IPS-11a (cell line): Measurements from ENCODE around the gene PTPRZ1.

ENCODE experiments used
- H3K4me3 ChIP-seq: one replicate; pipeline ENCODE4 v1.5.1; 2013; ENCODE audit warnings: low read depth, low read length, control low read depth

The PTPRZ1 gene

GRCh38 chr7:121953164-121953563 lies 80.2 kb downstream of the PTPRZ1 start:
- no peak overlapping the region for H3K4me3 ChIP-seq

GRCh38 chr7:121953601-121954000 lies 80.6 kb downstream of the PTPRZ1 start:
- no peak overlapping the region for H3K4me3 ChIP-seq

- no peak overlapping the region for H3K4me3 ChIP-seq
Observed at GRCh38 chr7:121954803-121955202, 81.8 kb downstream of the PTPRZ1 start.

- no peak overlapping the region for H3K4me3 ChIP-seq
Observed at GRCh38 chr7:121957626-121958025, 84.7 kb downstream of the PTPRZ1 start.

GRCh38 chr7:121960678-121961077 lies 87.7 kb downstream of the PTPRZ1 start:
- no peak overlapping the region for H3K4me3 ChIP-seq

GRCh38 chr7:121961089-121961867 lies 88.3 kb downstream of the PTPRZ1 start:
- no peak overlapping the region for H3K4me3 ChIP-seq

GRCh38 chr7:121966276-121966934 lies 93.4 kb downstream of the PTPRZ1 start:
- no peak overlapping the region for H3K4me3 ChIP-seq

GRCh38 chr7:121966935-121967332 lies 94.0 kb downstream of the PTPRZ1 start:
- no peak overlapping the region for H3K4me3 ChIP-seq

GRCh38 chr7:121985476-121986030 lies 112.6 kb downstream of the PTPRZ1 start:
- H3K4me3 ChIP-seq, result no peak overlapping the region

- no peak overlapping the region for H3K4me3 ChIP-seq
Observed at GRCh38 chr7:121992068-121992467, 119.1 kb downstream of the PTPRZ1 start.

- no peak overlapping the region for H3K4me3 ChIP-seq
Observed at GRCh38 chr7:121994625-121995410, 121.9 kb downstream of the PTPRZ1 start.

- no peak overlapping the region for H3K4me3 ChIP-seq
Observed at GRCh38 chr7:122006687-122007086, 133.7 kb downstream of the PTPRZ1 start.

GRCh38 chr7:122010116-122010515 lies 137.2 kb downstream of the PTPRZ1 start:
- H3K4me3 ChIP-seq, result no peak overlapping the region

GRCh38 chr7:122013065-122013464 lies 140.1 kb downstream of the PTPRZ1 start:
- H3K4me3 ChIP-seq, result no peak overlapping the region

- H3K4me3 ChIP-seq, result no peak overlapping the region
Observed at GRCh38 chr7:122013630-122014029, 140.7 kb downstream of the PTPRZ1 start.

GRCh38 chr7:122014697-122015096 lies 141.7 kb downstream of the PTPRZ1 start:
- no peak overlapping the region for H3K4me3 ChIP-seq

- no peak overlapping the region for H3K4me3 ChIP-seq
Observed at GRCh38 chr7:122018032-122018431, 145.1 kb downstream of the PTPRZ1 start.

GRCh38 chr7:122027058-122027457 lies 154.1 kb downstream of the PTPRZ1 start:
- no peak overlapping the region for H3K4me3 ChIP-seq

GRCh38 chr7:122033641-122034040 lies 160.7 kb downstream of the PTPRZ1 start:
- H3K4me3 ChIP-seq, result no peak overlapping the region

- H3K4me3 ChIP-seq, result no peak overlapping the region
Observed at GRCh38 chr7:122035876-122036275, 162.9 kb downstream of the PTPRZ1 start.

GRCh38 chr7:122038134-122038533 lies 165.2 kb downstream of the PTPRZ1 start:
- no peak overlapping the region for H3K4me3 ChIP-seq
